HepG2 (cell line): ENCODE measurements around the gene RASGRP1. TPM values are rescaled to one million over a fixed set of nuclear protein-coding genes. Genes with fewer than 3 reads are reported as not detected.

ENCODE experiments used
- CEBPG ChIP-seq: IDR thresholded peaks from 2 replicates; pipeline ENCODE4 v1.6.1; 2016
- MIER3 ChIP-seq: IDR thresholded peaks from 2 replicates; pipeline ENCODE4 v1.6.1; 2016; ENCODE audit warnings: missing compliant biosample characterization, borderline replicate concordance
- SMAD3 ChIP-seq: sonication (generic); formaldehyde crosslinking; IDR thresholded peaks from 2 replicates; pipeline ENCODE4 v1.4.0; 2020; ENCODE audit warnings: missing genetic modification reagents
- STAG1 ChIP-seq: sonication (generic); formaldehyde crosslinking; IDR thresholded peaks from 2 replicates; pipeline ENCODE4 v1.4.0; 2020; ENCODE audit warnings: missing genetic modification reagents
- TCF7L2 ChIP-seq: IDR thresholded peaks from 2 replicates; pipeline ENCODE4 v1.6.1; 2011; ENCODE audit warnings: mild to moderate bottlenecking, low read depth, low read length, moderate library complexity
- TEF ChIP-seq: sonication (generic); formaldehyde crosslinking; IDR thresholded peaks from 2 replicates; pipeline ENCODE4 v1.5.0; 2020; ENCODE audit warnings: missing genetic modification reagents
- ZNF75D ChIP-seq: sonication (generic); formaldehyde crosslinking; IDR thresholded peaks from 2 replicates; pipeline ENCODE4 v1.8.1; 2023; ENCODE audit warnings: missing genetic modification reagents, mild to moderate bottlenecking, borderline replicate concordance
- polyA plus RNA-seq, 8 experiments: library from polyadenylated mRNA; depleted of rRNA in 3 of 8; stranded (reverse) in 7 of 8; unstranded in 1 of 8; fragments of >200 nt; fragmentation: Illumina TruSeq in 4 of 8; extraction: Trizol in 4 of 8; gene quantifications; 2 replicates each; pipeline versions ENCODE4 v1.2.1 to v1.2.3, GENCODE V29; 2011 to 2016; ENCODE audit warnings: low read depth in 4 of 8, missing spikeins in 1 of 8, mixed read lengths in 1 of 8; ENCODE audit not compliant: insufficient read depth in 1 of 8
- total RNA-seq, 5 experiments: library from RNA; depleted of rRNA; stranded (reverse); fragments of >200 nt; fragmentation: Illumina TruSeq; extraction: Trizol; gene quantifications; 2 replicates each; pipeline ENCODE4 v1.2.3, GENCODE V29; 2016; ENCODE audit warnings: low read depth in 1 of 5
- TF ChIP-seq, protein P1 (sequence below), 2 experiments: fragments of 450-650 bp in 1 of 2; sonication (generic) in 1 of 2; formaldehyde crosslinking in 1 of 2; IDR thresholded peaks; 2 replicates each; pipeline versions ENCODE4 v1.6.1 to v1.8.0; 2016 to 2022; ENCODE audit warnings: antibody characterized with exemption in 1 of 2, mild to moderate bottlenecking in 1 of 2, missing genetic modification reagents in 1 of 2
- TF ChIP-seq, protein P2 (sequence below), 2 experiments: sonication (generic) in 1 of 2; formaldehyde crosslinking in 1 of 2; IDR thresholded peaks; 2 replicates each; pipeline versions ENCODE4 v1.4.0 to v1.6.1; 2018 to 2020; ENCODE audit warnings: missing genetic modification reagents in 2 of 2, borderline replicate concordance in 1 of 2, low read depth in 1 of 2, mild to moderate bottlenecking in 1 of 2, missing biosample characterization in 1 of 2

RASGRP1 gene
- total and polyA plus RNA-seq, 2 of the 13 experiments (the other 11 are each of a cell fraction or from before 2014, with no cell fraction given): 0.07 TPM; not detected in 1

- TF ChIP-seq, protein P1, sequence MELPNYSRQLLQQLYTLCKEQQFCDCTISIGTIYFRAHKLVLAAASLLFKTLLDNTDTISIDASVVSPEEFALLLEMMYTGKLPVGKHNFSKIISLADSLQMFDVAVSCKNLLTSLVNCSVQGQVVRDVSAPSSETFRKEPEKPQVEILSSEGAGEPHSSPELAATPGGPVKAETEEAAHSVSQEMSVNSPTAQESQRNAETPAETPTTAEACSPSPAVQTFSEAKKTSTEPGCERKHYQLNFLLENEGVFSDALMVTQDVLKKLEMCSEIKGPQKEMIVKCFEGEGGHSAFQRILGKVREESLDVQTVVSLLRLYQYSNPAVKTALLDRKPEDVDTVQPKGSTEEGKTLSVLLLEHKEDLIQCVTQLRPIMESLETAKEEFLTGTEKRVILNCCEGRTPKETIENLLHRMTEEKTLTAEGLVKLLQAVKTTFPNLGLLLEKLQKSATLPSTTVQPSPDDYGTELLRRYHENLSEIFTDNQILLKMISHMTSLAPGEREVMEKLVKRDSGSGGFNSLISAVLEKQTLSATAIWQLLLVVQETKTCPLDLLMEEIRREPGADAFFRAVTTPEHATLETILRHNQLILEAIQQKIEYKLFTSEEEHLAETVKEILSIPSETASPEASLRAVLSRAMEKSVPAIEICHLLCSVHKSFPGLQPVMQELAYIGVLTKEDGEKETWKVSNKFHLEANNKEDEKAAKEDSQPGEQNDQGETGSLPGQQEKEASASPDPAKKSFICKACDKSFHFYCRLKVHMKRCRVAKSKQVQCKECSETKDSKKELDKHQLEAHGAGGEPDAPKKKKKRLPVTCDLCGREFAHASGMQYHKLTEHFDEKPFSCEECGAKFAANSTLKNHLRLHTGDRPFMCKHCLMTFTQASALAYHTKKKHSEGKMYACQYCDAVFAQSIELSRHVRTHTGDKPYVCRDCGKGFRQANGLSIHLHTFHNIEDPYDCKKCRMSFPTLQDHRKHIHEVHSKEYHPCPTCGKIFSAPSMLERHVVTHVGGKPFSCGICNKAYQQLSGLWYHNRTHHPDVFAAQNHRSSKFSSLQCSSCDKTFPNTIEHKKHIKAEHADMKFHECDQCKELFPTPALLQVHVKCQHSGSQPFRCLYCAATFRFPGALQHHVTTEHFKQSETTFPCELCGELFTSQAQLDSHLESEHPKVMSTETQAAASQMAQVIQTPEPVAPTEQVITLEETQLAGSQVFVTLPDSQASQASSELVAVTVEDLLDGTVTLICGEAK (IDR thresholded peaks at IDR 0.05): no peak
- TF ChIP-seq, protein P1 (CRISPR knock-in tag; IDR thresholded peaks at IDR 0.05): no peak
- no peak for TF ChIP-seq SMAD3 (CRISPR knock-in tag)
- TF ChIP-seq TCF7L2: no peak
- TF ChIP-seq, protein P2, sequence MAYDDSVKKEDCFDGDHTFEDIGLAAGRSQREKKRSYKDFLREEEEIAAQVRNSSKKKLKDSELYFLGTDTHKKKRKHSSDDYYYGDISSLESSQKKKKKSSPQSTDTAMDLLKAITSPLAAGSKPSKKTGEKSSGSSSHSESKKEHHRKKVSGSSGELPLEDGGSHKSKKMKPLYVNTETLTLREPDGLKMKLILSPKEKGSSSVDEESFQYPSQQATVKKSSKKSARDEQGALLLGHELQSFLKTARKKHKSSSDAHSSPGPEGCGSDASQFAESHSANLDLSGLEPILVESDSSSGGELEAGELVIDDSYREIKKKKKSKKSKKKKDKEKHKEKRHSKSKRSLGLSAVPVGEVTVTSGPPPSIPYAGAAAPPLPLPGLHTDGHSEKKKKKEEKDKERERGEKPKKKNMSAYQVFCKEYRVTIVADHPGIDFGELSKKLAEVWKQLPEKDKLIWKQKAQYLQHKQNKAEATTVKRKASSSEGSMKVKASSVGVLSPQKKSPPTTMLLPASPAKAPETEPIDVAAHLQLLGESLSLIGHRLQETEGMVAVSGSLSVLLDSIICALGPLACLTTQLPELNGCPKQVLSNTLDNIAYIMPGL (CRISPR knock-in tag; IDR thresholded peaks at IDR 0.05; ENCODE audit: borderline replicate concordance in 1 of 2, low read depth in 1 of 2): 0 out of 4 replicates have a peak, but pooled peaks of 1 of the 2 experiments have one; percentile 55
- peak; percentile 97 for TF ChIP-seq TEF (CRISPR knock-in tag)
- TF ChIP-seq ZNF75D: no peak
- TF ChIP-seq MIER3 (CRISPR knock-in tag): no peak
- peak; percentile 45; the same call in 1 of the 2 replicates for TF ChIP-seq CEBPG (CRISPR knock-in tag)
- peak; percentile 75 for TF ChIP-seq STAG1 (CRISPR knock-in tag)
Measured at GRCh38 chr15:38474155-38474757, 90.4 kb downstream of the RASGRP1 start (continued).
